KMS-11 (cell line): Measurements from ENCODE around the gene GALNT2.

ENCODE experiments used
- H2AFZ ChIP-seq: fragments of 200-600 bp; sonication (generic); 2 replicates; pipeline ENCODE4 v1.6.1; 2016; ENCODE audit warnings: antibody characterized with exemption, mixed run types, low read depth
- H3K27ac ChIP-seq: fragments of 200-600 bp; sonication (generic); 2 replicates; pipeline ENCODE4 v1.6.1; 2016; ENCODE audit warnings: mild to moderate bottlenecking, mixed run types
- H3K27me3 ChIP-seq: fragments of 200-600 bp; sonication (generic); 2 replicates; pipeline ENCODE4 v1.6.1; 2017; ENCODE audit warnings: mild to moderate bottlenecking, low read depth, mixed run types, moderate library complexity; ENCODE audit not compliant: insufficient read depth
- H3K36me3 ChIP-seq: fragments of 200-600 bp; sonication (generic); 2 replicates; pipeline ENCODE4 v1.6.1; 2017; ENCODE audit warnings: mild to moderate bottlenecking, mixed run types; ENCODE audit not compliant: insufficient read depth
- H3K4me1 ChIP-seq: fragments of 200-600 bp; sonication (generic); 2 replicates; pipeline ENCODE4 v1.6.1; 2016; ENCODE audit warnings: mild to moderate bottlenecking, low read depth, mixed run types; ENCODE audit not compliant: poor library complexity, severe bottlenecking
- H3K4me2 ChIP-seq: fragments of 200-600 bp; sonication (generic); 2 replicates; pipeline ENCODE4 v1.7.0; 2016; ENCODE audit warnings: mild to moderate bottlenecking, mixed run types
- H3K4me3 ChIP-seq: fragments of 200-600 bp; sonication (generic); IDR thresholded peaks from 2 replicates; pipeline ENCODE4 v1.6.1; 2017; ENCODE audit warnings: low read depth, low read length, mixed read lengths; ENCODE audit not compliant: insufficient read depth
- H3K79me2 ChIP-seq: fragments of 200-600 bp; sonication (generic); 2 replicates; pipeline ENCODE4 v1.6.1; 2016; ENCODE audit warnings: low read depth, mixed run types; ENCODE audit not compliant: insufficient read depth
- H3K9ac ChIP-seq: fragments of 200-600 bp; sonication (generic); 2 replicates; pipeline ENCODE4 v1.6.1; 2016; ENCODE audit warnings: mild to moderate bottlenecking, mixed run types
- H4K20me1 ChIP-seq: fragments of 200-600 bp; sonication (generic); 2 replicates; pipeline ENCODE4 v1.6.1; 2016; ENCODE audit warnings: mild to moderate bottlenecking, mixed run types; ENCODE audit not compliant: insufficient read depth
- CTCF ChIP-seq: fragments of 200-600 bp; sonication (generic); conservative IDR thresholded peaks from 2 replicates; pipeline ENCODE4 v1.6.1; 2017; ENCODE audit warnings: low read depth, mild to moderate bottlenecking, antibody characterized with exemption, low read length, moderate library complexity, mixed read lengths

GALNT2 gene

DNA sequence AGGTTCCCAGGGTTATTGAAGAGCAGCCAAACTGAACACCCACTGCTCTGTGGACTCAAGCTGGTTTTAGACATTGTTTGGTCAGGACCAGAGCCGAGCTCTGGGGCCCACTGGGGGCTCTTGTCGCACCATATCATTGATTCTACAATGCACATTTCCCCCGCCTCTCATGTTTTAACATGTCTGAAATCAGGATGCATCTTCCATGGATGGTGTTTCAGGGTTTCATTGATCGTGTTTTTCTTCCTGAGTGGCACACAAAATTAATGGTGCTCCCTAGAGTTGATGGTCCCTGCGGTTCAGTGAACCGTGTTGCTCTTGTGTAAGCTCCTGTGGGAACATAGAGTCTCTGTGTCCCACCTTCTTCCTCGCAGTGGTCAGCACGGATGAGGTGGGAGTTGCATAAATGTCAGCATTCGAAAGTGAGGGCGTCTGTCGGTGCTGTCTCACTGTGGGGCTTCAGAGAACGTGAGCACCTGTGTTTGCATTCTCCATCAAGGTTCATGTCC lies 38.3 kb downstream of the GALNT2 start:
- Histone ChIP-seq H3K36me3 (no peaks in the 10 kb centered on the region), H3K27me3 (no peaks in the 10 kb centered on the region), H3K4me3 (peak overlapping the region; percentile 16), H3K79me2 (peaks cover 93% of the 10 kb centered on the region), H3K27ac (peak overlapping the region; percentile 79), H3K4me2 (peak overlapping the region; percentile 97), H2AFZ (no peak overlapping the region), H4K20me1 (no peaks in the 10 kb centered on the region), H3K4me1 (peaks cover 97% of the 10 kb centered on the region), H3K9ac (peak overlapping the region; percentile 39; the same call in 1 of the 2 replicates)
- TF ChIP-seq CTCF: no peak

DNA sequence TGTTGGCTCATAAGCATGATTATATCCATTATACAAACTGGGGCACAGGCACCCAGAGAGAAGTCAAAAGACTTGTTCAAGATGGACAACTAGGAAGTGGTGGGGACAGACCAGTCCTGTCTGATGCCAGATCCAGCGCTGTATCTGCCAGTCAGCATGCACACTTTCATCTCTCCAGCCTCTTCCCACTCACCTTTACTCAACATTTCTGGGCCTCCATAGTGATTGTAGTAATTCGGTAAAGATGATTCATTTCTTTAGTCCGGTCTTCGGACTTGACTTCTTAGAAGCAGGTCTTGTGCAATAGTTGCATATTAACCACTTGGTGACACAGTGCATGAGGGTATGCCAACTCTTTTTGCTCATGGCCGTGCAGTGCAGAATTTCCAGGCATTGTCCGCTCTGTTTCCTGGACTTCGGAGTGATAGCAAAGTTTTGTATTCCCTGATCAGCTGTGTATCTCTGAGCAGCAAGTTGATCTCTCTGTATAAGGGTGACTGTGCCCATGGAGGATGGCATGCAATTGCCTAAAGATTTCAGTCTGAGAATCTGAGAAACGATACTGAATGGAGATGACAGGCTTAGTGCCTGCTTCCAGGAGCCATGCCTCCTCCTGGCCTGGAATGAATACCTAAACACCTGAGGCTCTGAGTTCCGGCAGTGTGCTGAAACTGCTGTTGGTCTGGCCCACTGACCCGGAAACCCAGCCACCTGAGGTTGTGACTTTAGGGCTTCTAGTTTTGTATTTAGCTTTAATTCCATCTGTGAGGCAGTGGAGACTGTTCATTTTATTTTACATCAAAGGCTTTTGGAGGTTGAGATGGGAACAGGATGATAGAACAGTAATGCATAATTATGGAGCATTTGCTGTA lies 39.0 kb downstream of the GALNT2 start:
- Histone ChIP-seq H3K79me2 (peaks cover 93% of the 10 kb centered on the region), H3K27ac (peak overlapping the region; percentile 79; the same call in 1 of the 2 replicates), H3K4me1 (peaks cover 98% of the 10 kb centered on the region), H3K27me3 (no peaks in the 10 kb centered on the region), H2AFZ (no peak overlapping the region), H3K9ac (no peak overlapping the region), H3K4me2 (peak overlapping the region; percentile 97), H4K20me1 (no peaks in the 10 kb centered on the region), H3K4me3 (no peak overlapping the region), H3K36me3 (no peaks in the 10 kb centered on the region)
- no peak for TF ChIP-seq CTCF

GRCh38 chr1:230107941-230108340 lies 40.9 kb downstream of the GALNT2 start:
- TF ChIP-seq CTCF: no peak
- no peaks in the 10 kb centered on the region for H3K27me3 ChIP-seq
- H3K79me2 ChIP-seq: peaks cover 93% of the 10 kb centered on the region
- no peak overlapping the region for H3K4me3 ChIP-seq
- no peak overlapping the region for H2AFZ ChIP-seq
- H3K4me1 ChIP-seq: peaks cover 98% of the 10 kb centered on the region
- H3K9ac ChIP-seq: no peak overlapping the region
- H3K4me2 ChIP-seq: no peak overlapping the region
- H3K36me3 ChIP-seq: no peaks in the 10 kb centered on the region
- no peaks in the 10 kb centered on the region for H4K20me1 ChIP-seq
- H3K27ac ChIP-seq: peak overlapping the region; percentile 93; the same call in 1 of the 2 replicates

DNA sequence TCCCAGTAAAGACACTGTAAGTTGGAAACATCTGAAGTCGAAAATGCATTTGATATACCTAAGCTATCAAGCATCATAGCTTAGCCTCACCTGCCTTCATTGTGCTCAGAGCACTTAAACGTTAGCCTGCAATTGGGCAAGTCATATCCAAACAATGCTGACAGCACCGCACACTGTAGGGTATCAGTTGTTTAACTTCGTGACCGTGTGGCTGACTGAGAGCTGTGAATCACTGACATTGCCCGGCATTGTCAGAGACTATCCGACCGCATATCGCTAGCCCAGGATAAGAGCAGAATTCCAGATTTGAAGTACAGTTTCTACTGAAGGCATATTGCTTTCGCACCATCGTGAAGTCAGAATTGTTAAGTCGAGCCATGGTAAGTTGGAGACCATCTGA lies 41.5 kb downstream of the GALNT2 start:
- Histone ChIP-seq H2AFZ (no peak overlapping the region), H3K27ac (peak overlapping the region; percentile 93), H3K4me2 (peak overlapping the region; percentile 90), H4K20me1 (no peaks in the 10 kb centered on the region), H3K4me3 (peak overlapping the region; percentile 30), H3K79me2 (peaks cover 93% of the 10 kb centered on the region), H3K4me1 (peaks cover 98% of the 10 kb centered on the region), H3K27me3 (no peaks in the 10 kb centered on the region), H3K9ac (peak overlapping the region; percentile 52; the same call in 1 of the 2 replicates), H3K36me3 (no peaks in the 10 kb centered on the region)
- TF ChIP-seq CTCF: no peak
